Effector CD4-positive, alpha-beta T cell (primary cell): ENCODE results near the gene CAMSAP1.

Experiments used
- DNase-seq: peaks from one replicate; pipeline ENCODE4 v3.0.0-alpha.2; 2020

The CAMSAP1 gene

GRCh38 chr9:135941288-135941995 is 34.1 kb upstream of the CAMSAP1 start:
- DNase-seq, result no peak

DNA sequence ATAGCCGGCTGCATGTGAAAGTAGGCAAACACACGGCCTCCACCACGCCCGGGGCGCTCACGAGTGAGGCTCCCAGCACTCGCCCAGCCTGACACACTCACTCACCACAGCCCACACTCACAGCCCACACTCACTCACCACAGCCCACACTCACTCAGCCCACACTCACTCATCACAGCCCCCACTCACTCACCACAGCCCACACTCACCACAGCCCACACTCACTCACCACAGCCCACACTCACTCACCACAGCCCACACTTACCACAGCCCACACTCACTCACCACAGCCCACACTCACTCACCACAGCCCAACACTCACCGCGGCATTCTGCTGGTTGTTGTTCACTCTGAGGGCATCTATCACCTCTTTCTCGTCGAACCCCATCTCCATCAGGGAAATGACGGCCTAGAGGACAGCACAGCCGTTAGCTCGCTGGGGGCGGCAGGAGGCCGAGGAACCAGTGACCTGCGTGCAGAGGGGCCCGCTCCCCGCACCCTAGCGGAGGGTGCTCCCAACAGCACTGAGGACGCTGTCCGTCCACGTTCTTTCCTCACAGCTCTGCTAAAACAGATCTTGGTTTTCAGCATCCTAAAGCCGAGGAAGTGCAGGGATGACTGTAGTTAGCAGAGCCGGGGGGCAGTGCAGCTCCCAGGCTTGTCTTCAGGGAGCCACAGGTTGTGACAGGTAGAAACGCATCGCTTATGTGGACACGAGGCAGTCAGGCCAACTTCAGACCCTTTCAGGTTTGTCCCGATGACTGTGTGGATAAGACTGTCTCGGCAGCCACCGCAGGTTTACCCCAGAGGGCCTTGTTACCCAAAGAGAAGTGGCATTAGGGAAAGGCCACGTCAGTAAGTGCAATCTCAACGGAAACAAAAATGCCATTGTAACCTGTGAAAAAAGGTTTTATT is 32.3 kb upstream of the CAMSAP1 start:
- DNase-seq, result no peak

DNA sequence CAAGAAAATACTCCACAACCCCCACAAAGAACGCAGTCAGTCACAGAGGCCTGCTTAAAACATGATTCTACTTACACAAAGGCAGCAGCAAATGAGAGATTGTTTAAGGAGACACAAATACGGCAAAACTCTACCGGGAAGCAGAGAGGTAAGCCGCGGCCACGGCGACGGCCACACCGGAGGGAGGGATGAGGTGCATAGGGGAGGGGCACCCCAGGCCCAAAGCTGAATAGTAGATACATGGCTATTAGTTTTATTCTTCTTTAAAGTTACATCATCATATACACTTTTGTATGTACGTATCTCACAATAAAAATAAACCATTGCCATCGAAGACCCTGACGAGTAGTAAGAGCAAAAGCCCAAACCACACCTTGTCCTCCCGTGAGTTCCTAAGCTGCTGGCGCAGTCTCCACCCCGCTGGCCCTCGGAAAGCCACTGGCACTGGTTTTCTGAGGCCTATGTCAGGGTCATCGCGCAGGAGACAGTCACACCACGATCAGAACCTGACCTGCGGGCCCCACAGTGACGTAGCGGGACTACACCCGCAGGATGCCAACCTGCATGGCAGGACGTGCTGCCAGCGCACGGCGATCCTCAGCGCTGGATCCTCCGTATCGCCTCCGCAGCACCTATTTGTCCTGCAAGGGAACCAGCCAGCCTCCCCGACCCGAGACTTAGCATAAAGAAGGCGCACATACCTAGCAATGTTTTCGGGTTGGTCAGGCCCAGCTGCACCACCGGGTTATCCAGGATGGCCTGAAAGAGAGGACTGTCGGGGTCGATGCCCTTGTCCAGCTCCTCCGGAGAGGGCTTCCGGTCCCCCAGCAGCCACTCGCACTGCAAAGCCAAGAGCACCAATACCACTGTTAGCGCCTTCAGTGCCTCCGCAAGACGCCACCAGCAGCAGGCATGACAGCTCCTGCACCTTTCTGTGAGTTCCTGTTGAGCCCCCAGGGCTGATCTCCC is 30.5 kb upstream of the CAMSAP1 start:
- DNase-seq, result no peak

DNA sequence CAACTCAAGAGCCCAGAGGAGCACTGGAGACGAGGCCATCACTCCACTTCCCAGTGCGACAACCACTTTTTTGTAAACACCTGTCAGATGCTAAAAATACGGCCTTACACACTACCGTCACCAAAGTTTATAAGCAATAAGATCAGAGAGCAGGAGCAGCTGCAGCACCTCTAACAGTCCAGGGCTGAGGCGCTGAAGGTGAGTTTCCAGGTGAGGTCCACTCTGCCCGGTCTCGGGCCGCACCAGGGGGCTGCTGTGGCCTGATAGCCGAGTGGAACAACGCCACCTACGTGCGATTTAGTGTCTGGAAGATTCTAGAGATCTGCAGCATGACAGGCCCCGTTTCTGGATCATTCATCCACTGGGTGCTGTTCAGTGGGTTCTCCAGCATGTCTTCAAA is 25.8 kb upstream of the CAMSAP1 start:
- DNase-seq, result no peak

GRCh38 chr9:135932656-135933055 is 25.3 kb upstream of the CAMSAP1 start:
- DNase-seq, result no peak

DNA sequence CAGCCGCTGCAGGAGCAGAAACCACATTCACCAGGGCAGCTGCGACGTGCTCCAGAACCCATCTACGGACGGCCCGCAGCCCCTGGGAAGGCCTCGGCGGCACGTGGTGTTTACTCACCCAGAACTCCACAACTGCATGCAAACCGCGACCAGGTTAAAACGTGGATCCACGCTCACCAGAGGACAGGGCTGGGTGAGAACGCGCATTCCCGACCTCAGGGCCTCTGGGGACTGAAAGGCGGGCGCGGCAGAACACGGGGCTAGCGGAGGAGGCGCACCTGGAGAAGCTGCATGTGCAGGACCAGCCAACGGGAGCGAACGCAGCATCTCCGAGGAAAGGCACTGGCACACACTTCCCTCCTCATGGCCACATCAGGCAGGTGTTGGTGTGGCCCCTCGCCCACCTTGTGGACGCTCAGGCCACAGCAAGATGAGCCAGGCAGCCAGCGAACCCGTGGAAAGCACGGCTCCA is 24.0 kb upstream of the CAMSAP1 start:
- no peak for DNase-seq

DNA sequence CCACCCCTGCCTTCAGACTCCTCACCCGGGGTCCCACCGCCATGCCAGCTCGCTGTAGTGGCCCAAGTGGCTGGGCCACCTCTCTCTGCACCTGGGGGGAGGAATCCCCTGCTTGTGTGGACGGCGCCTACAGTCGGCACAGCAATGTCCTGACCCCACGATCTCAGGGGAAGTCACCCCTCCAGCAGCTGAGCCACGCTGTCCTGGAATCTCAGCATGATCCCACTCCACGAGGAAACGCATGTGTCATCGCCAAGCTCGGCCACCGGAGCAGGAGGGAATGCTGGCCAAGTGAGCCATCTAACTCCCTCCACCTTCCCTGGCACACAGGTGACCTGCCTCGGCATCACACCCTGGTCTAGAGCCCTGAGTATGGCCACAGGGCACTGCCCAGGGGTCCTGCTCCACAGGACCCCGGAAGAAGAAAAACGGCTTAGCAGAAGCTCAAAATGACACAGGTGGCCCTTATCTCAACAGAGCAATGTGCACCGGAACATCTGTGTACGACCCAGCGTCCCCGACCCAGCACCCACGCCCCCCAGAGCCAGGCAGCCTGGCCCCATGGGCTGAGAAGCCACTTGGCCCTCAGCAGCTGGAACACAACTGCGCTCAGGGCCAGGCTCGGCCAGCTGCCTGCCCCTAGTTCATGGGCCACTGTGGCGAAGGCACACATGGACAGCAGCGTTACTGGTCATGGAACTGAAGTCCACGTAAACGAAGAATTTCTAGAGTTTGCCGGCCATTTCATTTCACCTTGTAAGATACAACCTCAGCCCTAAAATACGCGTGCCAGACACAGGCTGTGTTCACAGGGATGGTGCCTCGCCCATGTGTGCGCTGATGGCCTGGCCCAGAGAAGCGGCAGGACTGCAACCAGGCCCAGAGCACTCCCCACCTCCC is 23.4 kb upstream of the CAMSAP1 start:
- no peak for DNase-seq

DNA sequence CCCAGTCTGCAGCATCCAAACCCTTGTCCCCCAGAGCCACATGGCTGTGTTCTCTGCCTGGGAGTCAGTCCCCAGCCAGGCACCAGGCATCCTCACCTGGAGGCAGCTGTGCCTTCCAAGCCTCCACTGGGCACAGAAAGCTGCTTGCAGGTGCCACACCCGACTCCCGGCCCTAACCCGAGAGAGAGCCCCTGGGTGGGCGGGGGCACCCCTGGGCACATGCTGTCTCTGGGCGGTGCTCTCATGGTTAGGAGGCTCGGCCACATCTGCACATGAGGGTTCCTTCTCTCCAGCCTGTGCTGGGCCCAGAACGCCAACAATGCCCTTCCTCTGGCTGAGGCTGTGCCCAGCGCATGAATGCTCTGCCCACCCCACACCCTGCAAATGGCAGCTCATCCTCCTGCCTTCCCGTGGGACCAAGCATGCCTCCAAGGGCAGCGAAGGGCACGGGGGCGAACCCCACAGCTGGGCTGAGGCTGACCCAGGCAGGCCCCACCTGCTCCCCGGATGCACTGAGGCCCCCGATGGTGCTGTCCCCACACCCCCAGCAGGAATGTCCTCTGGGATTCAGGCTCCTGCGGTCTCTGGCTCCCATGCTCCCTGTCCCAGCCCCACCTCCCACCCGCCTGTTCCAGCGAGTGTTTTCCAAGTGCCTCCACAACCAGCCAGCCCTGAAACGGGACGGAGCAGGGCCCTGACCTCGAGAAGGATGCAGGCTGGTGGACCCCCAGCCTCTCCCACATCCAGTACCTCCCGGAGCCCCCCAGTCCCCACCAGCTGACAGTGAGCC is 22.5 kb upstream of the CAMSAP1 start:
- no peak for DNase-seq

- no peak for DNase-seq
These were observed 21.6 kb upstream of the CAMSAP1 start for GRCh38 chr9:135928731-135929655.

- DNase-seq, result no peak
These were observed 20.9 kb upstream of the CAMSAP1 start for GRCh38 chr9:135928074-135928730.

DNA sequence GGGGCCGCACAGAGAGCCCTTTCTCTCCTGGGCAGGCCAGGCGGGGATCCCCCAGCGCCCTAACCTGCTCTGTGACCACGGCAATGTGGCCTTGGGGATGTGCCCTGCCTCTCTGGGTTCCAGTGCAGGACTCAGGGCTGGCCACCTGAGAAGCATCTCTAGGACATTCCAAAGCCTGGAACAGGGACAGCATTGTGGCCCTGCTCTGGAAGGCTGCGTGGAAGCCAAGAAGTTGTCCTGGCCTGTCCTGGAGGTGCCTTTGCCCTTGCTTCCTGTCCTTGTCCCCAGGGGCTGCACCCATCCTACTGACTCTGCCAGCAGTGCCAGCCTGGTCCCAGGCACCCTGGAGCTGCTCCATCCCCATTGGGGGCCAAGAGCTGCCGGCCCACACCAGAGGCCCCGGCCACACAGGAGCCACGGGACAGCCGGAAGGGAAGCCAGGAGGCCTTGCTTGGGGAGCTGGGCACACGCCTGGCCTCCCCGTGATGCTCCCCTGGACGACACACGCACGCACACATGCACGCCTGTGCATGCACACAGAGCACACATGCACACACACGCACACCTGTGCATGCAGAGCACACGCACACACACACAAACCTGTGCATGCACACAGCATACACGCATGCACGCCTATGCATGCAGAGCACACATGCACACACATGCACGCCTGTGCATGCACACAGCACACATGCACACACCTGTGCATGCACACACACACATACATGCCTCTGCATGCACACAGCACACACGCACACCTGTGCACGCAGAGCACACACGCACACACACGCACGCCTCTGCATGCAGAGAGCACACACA is 20.1 kb upstream of the CAMSAP1 start:
- no peak for DNase-seq

DNA sequence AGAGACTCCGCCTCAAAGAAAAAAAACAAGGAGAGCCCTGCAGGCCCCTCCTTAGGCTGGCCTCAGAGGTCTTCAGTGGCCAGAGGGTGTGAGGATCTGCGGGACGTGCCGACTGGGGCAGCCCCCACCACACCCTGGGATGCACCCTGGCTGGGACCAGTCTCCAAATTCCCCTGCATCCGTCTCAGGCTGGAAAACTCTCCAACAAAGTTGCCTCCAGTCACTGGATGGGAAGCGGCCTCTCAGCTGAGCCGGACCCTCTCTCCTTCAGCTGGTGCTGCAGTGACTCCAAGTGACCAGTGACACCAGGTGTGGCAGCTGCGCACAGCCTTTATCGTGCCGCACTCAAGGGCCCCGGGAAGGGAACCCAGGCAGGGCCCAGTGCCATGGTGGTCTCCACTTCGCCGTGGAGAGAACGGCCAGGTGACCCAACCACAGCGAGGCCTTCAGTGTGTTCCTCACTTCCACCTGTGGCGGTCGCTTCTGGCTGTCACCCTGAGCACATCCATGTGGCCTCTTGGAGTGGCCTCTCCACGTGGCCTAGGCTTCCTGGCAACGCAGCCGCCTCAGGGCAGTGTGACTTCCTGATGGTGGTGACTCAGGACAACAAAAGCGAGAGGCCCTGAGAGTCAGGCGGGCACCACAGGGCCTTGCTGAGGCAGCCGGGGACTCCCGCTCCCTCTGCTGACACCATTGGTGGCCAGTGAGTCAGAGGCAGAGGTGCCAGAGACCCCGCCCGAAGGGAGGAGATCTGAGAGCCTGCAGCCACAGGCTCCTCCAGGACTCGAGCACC is 19.3 kb upstream of the CAMSAP1 start:
- DNase-seq, result no peak

- DNase-seq, result no peak
These were observed 18.3 kb upstream of the CAMSAP1 start for GRCh38 chr9:135925496-135926133.

DNA sequence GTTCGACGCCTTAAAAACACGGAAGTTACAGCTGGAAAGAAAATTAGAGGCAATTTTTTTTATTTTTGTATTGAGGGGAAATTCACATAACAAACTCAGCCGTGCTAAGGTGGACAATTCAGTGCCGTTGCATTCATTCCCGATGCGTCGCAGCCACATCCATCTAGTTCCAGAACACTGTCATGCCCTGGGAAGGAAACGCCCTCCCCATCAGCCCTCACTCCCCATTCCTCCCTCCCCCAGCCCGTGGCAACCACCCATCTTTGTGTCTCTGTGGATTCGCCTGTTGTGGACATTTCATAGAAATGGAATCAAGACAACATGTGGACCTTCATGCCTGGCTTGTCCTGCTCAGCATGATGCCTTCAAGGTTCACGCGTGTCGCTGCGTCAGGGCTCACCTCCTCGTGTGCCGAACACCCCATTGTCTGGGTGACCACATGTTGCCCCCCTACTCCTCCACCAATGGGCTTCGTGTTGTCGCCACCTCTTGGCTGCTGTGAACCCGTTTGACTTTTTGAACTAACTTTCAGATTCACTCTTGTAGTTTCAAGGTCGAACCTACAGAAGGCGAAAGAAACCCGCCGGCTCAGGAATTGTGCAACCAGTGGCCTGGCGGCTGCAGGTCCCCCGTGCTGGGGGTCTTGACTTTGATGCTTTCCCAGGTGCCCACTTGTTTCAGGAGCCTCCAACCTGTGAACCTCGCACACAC is 17.4 kb upstream of the CAMSAP1 start:
- DNase-seq, result no peak

GRCh38 chr9:135923508-135923907 is 16.2 kb upstream of the CAMSAP1 start:
- DNase-seq, result no peak

GRCh38 chr9:135921749-135922310 is 14.5 kb upstream of the CAMSAP1 start:
- DNase-seq, result no peak
